GM23338 (cell line): ENCODE results near the gene RHNO1. TPM values are rescaled to one million over a fixed set of nuclear protein-coding genes. Genes with fewer than 3 reads are reported as not detected.

Experiments used
- ATAC-seq: fragments of 200-7000 bp; cut with Tn5 transposase; 3 replicates; pipeline ENCODE4 v1.9.1; 2020
- DNase-seq: peaks from one replicate; pipeline ENCODE4 v3.0.0-alpha.2; 2015; ENCODE audit warnings: low spot score
- H2AFZ ChIP-seq: fragments of 200-600 bp; sonication (generic); 2 replicates; pipeline ENCODE4 v1.8.0; 2016; ENCODE audit warnings: antibody characterized with exemption, mild to moderate bottlenecking, moderate library complexity
- H3F3A ChIP-seq: fragments of 200-600 bp; sonication (generic); replicated peaks from 2 replicates; pipeline ENCODE4 v1.8.0; 2017; ENCODE audit warnings: antibody characterized with exemption, mixed run types, low read depth
- H3K27ac ChIP-seq: fragments of 200-600 bp; sonication (generic); 2 replicates; pipeline ENCODE4 v1.6.1; 2016; ENCODE audit warnings: low read depth
- H3K27me3 ChIP-seq: fragments of 200-600 bp; sonication (generic); 2 replicates; pipeline ENCODE4 v1.8.0; 2016; ENCODE audit warnings: mild to moderate bottlenecking, mixed run types, moderate library complexity; ENCODE audit not compliant: insufficient read depth
- H3K36me3 ChIP-seq: fragments of 200-600 bp; sonication (generic); 2 replicates; pipeline ENCODE4 v1.8.0; 2016; ENCODE audit warnings: mild to moderate bottlenecking; ENCODE audit not compliant: insufficient read depth
- H3K4me1 ChIP-seq: fragments of 200-600 bp; sonication (generic); 2 replicates; pipeline ENCODE4 v1.8.0; 2016; ENCODE audit warnings: mild to moderate bottlenecking, moderate library complexity; ENCODE audit not compliant: insufficient read depth
- H3K4me2 ChIP-seq: fragments of 200-600 bp; sonication (generic); 2 replicates; pipeline ENCODE4 v1.7.1; 2017; ENCODE audit warnings: mixed run types
- H3K4me3 ChIP-seq: fragments of 200-600 bp; sonication (generic); 2 replicates; pipeline ENCODE4 v1.6.1; 2016; ENCODE audit warnings: mixed run types
- H3K79me2 ChIP-seq: fragments of 200-600 bp; sonication (generic); replicated peaks from 2 replicates; pipeline ENCODE4 v1.8.0; 2017; ENCODE audit warnings: mild to moderate bottlenecking; ENCODE audit not compliant: insufficient read depth
- H3K9me2 ChIP-seq: fragments of 200-600 bp; sonication (generic); 2 replicates; pipeline ENCODE4 v1.8.0; 2017; ENCODE audit not compliant: insufficient read depth
- H4K20me1 ChIP-seq: fragments of 200-600 bp; sonication (generic); replicated peaks from 2 replicates; pipeline ENCODE4 v1.8.0; 2017; ENCODE audit warnings: mild to moderate bottlenecking; ENCODE audit not compliant: insufficient read depth
- H3K27ac Mint-ChIP-seq: 2 replicates; pipeline ENCODE4 v1.8.0; 2020; ENCODE audit warnings: inconsistent platforms, mild to moderate bottlenecking, moderate library complexity, mixed read lengths
- H3K27me3 Mint-ChIP-seq: 3 replicates; pipeline ENCODE4 v1.8.0; 2022; ENCODE audit warnings: low read depth, mild to moderate bottlenecking, moderate library complexity, mixed read lengths, inconsistent platforms; ENCODE audit not compliant: insufficient read depth, poor library complexity
- H3K36me3 Mint-ChIP-seq: 3 replicates; pipeline ENCODE4 v1.8.0; 2021; ENCODE audit warnings: low read depth, mild to moderate bottlenecking, inconsistent platforms, moderate library complexity, mixed read lengths
- H3K4me1 Mint-ChIP-seq: 3 replicates; pipeline ENCODE4 v1.8.0; 2020; ENCODE audit warnings: mild to moderate bottlenecking, inconsistent platforms, mixed read lengths
- H3K4me3 Mint-ChIP-seq: 3 replicates; pipeline ENCODE4 v1.8.0; 2021; ENCODE audit warnings: moderate library complexity, mild to moderate bottlenecking, inconsistent platforms, mixed read lengths
- H3K9me3 Mint-ChIP-seq: 3 replicates; pipeline ENCODE4 v1.8.0; 2020; ENCODE audit warnings: moderate library complexity, mild to moderate bottlenecking, inconsistent platforms, mixed read lengths
- CREB1 ChIP-seq: fragments of 250-450 bp; sonication (Bioruptor Pico); IDR thresholded peaks from 2 replicates; pipeline ENCODE4 v1.5.0; 2020; ENCODE audit warnings: low read depth, mild to moderate bottlenecking, moderate library complexity
- EZH2phosphoT487 ChIP-seq: fragments of 200-600 bp; sonication (generic); IDR thresholded peaks from one replicate; pipeline ENCODE4 v1.8.1; 2018; ENCODE audit warnings: antibody characterized with exemption; ENCODE audit not compliant: unreplicated experiment
- JUNB ChIP-seq: IDR thresholded peaks from one replicate; pipeline ENCODE4 v1.6.1; 2016; ENCODE audit warnings: antibody characterized with exemption; ENCODE audit not compliant: unreplicated experiment
- NANOG ChIP-seq: IDR thresholded peaks from 2 replicates; pipeline ENCODE4 v1.6.1; 2016; ENCODE audit warnings: antibody characterized with exemption, borderline replicate concordance
- ZNF114 ChIP-seq: fragments of 250-450 bp; sonication (Bioruptor Pico); IDR thresholded peaks from 2 replicates; pipeline ENCODE4 v1.5.0; 2020; ENCODE audit warnings: mild to moderate bottlenecking, moderate library complexity
- ZNF331 ChIP-seq: fragments of 250-450 bp; sonication (Bioruptor Pico); IDR thresholded peaks from 2 replicates; pipeline ENCODE4 v1.5.0; 2020; ENCODE audit warnings: low read depth, mild to moderate bottlenecking, moderate library complexity
- polyA plus RNA-seq: library from polyadenylated mRNA; unstranded; fragments of >200 nt; fragmentation: Nextera tagmentation; extraction: Ambion mirVana; gene quantifications from 2 replicates; pipeline ENCODE4 v1.2.1, GENCODE V29; 2016
- total RNA-seq: library from RNA; depleted of rRNA; stranded (reverse); fragments of >200 nt; shearing (Covaris generic); gene quantifications from 2 replicates; pipeline ENCODE4 v1.2.3, GENCODE V29; 2014
- TF ChIP-seq, protein P1 (sequence below), 2 experiments: fragments of 200-600 bp in 1 of 2; sonication (generic) in 1 of 2; conservative IDR thresholded peaks; 2 replicates each; pipeline versions ENCODE4 v1.5.1 to v1.6.1; 2016 to 2017; ENCODE audit warnings: antibody characterized with exemption in 2 of 2, low read depth in 2 of 2, mild to moderate bottlenecking in 2 of 2, moderate library complexity in 1 of 2
- TF ChIP-seq, protein P2 (sequence below): fragments of 250-450 bp; sonication (Bioruptor Pico); IDR thresholded peaks from 2 replicates; pipeline ENCODE4 v1.5.0; 2020; ENCODE audit warnings: mild to moderate bottlenecking, moderate library complexity
- TF ChIP-seq, protein P3 (sequence below): IDR thresholded peaks from one replicate; pipeline ENCODE4 v1.6.1; 2018; ENCODE audit warnings: antibody characterized with exemption; ENCODE audit not compliant: unreplicated experiment
- TF ChIP-seq, protein P4 (sequence below): IDR thresholded peaks from 2 replicates; pipeline ENCODE4 v1.6.1; 2016; ENCODE audit warnings: antibody characterized with exemption

The RHNO1 gene
- total and polyA plus RNA-seq, 2 experiments from 2014 or later = 56.4 to 63.8 TPM

DNA sequence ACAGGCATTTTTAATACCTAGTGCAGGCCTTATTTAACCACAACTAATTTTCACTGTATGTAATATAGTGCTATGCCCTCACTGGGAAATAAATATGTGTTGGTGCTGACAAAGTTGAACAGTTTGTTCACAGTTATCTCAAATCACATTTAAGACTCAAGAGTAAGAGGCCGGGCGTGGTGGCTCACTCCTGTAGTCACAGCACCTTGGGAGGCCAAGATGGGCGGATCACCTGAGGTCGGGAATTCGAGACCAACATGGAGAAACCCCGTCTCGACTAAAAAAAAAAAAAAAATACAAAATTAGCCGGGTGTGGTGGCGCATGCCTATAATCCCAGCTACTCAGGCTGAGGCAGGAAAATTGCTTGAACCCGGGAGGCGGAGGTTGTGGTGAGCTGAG, 59.3 kb downstream of the RHNO1 start (continued):
- TF ChIP-seq, protein P1, sequence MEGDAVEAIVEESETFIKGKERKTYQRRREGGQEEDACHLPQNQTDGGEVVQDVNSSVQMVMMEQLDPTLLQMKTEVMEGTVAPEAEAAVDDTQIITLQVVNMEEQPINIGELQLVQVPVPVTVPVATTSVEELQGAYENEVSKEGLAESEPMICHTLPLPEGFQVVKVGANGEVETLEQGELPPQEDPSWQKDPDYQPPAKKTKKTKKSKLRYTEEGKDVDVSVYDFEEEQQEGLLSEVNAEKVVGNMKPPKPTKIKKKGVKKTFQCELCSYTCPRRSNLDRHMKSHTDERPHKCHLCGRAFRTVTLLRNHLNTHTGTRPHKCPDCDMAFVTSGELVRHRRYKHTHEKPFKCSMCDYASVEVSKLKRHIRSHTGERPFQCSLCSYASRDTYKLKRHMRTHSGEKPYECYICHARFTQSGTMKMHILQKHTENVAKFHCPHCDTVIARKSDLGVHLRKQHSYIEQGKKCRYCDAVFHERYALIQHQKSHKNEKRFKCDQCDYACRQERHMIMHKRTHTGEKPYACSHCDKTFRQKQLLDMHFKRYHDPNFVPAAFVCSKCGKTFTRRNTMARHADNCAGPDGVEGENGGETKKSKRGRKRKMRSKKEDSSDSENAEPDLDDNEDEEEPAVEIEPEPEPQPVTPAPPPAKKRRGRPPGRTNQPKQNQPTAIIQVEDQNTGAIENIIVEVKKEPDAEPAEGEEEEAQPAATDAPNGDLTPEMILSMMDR (conservative IDR thresholded peaks at IDR 0.05; ENCODE audit: low read depth in 2 of 2) = no peak

DNA sequence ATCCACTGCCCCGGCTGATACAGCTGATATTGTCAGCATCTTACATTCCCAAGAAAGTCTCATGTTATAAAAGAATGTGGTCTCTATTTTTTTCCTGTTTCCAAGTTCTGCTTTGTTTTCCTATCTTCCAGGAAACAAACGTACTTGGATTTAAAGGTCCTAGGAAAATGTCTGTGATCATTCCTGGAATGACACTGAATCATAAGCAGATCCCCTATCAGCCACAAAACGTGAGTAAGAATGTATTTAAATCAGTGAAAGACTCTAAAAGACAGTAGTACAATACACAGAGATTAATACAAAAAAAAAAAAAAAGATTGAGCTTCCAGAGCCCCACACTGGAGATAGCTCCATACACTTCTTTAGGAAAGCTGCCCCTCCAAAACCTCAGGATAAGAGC, 60.5 kb downstream of the RHNO1 start:
- Mint-ChIP-seq H3K9me3 (no peaks in the 10 kb centered on the region), H3K27me3 (no peaks in the 10 kb centered on the region), H3K27ac (no peak overlapping the region), H3K4me3 (no peak overlapping the region), H3K4me1 (no peaks in the 10 kb centered on the region), H3K36me3 (peaks cover 10% of the 10 kb centered on the region; the same call in 2 of the 3 replicates)
- H3K4me3 ChIP-seq = no peak overlapping the region
- no peaks in the 10 kb centered on the region for H4K20me1 ChIP-seq
- H3K4me2 ChIP-seq = no peak overlapping the region
- no peaks in the 10 kb centered on the region for H3K27me3 ChIP-seq
- H3K79me2 ChIP-seq = no peaks in the 10 kb centered on the region
- H2AFZ ChIP-seq = no peak overlapping the region
- no peaks in the 10 kb centered on the region for H3F3A ChIP-seq
- H3K36me3 ChIP-seq = 0 out of 2 replicates have a peak, but pooled peaks cover under 1% of the 10 kb centered on the region
- no peak for DNase-seq
- H3K27ac ChIP-seq = peak overlapping the region; percentile 60; the same call in 1 of the 2 replicates
- H3K4me1 ChIP-seq = no peaks in the 10 kb centered on the region
- H3K9me2 ChIP-seq = no peaks in the 10 kb centered on the region
- ATAC-seq = no peak
- TF ChIP-seq, protein P1 (conservative IDR thresholded peaks at IDR 0.05; ENCODE audit: low read depth in 2 of 2) = no peak
- TF ChIP-seq, protein P2, sequence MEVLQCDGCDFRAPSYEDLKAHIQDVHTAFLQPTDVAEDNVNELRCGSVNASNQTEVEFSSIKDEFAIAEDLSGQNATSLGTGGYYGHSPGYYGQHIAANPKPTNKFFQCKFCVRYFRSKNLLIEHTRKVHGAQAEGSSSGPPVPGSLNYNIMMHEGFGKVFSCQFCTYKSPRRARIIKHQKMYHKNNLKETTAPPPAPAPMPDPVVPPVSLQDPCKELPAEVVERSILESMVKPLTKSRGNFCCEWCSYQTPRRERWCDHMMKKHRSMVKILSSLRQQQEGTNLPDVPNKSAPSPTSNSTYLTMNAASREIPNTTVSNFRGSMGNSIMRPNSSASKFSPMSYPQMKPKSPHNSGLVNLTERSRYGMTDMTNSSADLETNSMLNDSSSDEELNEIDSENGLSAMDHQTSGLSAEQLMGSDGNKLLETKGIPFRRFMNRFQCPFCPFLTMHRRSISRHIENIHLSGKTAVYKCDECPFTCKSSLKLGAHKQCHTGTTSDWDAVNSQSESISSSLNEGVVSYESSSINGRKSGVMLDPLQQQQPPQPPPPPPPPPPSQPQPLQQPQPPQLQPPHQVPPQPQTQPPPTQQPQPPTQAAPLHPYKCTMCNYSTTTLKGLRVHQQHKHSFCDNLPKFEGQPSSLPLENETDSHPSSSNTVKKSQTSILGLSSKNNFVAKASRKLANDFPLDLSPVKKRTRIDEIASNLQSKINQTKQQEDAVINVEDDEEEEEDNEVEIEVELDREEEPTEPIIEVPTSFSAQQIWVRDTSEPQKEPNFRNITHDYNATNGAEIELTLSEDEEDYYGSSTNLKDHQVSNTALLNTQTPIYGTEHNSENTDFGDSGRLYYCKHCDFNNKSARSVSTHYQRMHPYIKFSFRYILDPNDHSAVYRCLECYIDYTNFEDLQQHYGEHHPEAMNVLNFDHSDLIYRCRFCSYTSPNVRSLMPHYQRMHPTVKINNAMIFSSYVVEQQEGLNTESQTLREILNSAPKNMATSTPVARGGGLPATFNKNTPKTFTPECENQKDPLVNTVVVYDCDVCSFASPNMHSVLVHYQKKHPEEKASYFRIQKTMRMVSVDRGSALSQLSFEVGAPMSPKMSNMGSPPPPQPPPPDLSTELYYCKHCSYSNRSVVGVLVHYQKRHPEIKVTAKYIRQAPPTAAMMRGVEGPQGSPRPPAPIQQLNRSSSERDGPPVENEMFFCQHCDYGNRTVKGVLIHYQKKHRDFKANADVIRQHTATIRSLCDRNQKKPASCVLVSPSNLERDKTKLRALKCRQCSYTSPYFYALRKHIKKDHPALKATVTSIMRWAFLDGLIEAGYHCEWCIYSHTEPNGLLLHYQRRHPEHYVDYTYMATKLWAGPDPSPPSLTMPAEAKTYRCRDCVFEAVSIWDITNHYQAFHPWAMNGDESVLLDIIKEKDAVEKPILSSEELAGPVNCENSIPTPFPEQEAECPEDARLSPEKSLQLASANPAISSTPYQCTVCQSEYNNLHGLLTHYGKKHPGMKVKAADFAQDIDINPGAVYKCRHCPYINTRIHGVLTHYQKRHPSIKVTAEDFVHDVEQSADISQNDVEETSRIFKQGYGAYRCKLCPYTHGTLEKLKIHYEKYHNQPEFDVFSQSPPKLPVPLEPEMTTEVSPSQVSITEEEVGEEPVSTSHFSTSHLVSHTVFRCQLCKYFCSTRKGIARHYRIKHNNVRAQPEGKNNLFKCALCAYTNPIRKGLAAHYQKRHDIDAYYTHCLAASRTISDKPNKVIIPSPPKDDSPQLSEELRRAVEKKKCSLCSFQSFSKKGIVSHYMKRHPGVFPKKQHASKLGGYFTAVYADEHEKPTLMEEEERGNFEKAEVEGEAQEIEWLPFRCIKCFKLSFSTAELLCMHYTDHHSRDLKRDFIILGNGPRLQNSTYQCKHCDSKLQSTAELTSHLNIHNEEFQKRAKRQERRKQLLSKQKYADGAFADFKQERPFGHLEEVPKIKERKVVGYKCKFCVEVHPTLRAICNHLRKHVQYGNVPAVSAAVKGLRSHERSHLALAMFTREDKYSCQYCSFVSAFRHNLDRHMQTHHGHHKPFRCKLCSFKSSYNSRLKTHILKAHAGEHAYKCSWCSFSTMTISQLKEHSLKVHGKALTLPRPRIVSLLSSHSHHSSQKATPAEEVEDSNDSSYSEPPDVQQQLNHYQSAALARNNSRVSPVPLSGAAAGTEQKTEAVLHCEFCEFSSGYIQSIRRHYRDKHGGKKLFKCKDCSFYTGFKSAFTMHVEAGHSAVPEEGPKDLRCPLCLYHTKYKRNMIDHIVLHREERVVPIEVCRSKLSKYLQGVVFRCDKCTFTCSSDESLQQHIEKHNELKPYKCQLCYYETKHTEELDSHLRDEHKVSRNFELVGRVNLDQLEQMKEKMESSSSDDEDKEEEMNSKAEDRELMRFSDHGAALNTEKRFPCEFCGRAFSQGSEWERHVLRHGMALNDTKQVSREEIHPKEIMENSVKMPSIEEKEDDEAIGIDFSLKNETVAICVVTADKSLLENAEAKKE (CRISPR knock-in tag) = no peak
- TF ChIP-seq CREB1 (CRISPR knock-in tag) (no peak), ZNF331 (CRISPR knock-in tag) (no peak), ZNF114 (CRISPR knock-in tag) (no peak), JUNB (no peak), NANOG (no peak), EZH2phosphoT487 (no peak)
- TF ChIP-seq, protein P3, sequence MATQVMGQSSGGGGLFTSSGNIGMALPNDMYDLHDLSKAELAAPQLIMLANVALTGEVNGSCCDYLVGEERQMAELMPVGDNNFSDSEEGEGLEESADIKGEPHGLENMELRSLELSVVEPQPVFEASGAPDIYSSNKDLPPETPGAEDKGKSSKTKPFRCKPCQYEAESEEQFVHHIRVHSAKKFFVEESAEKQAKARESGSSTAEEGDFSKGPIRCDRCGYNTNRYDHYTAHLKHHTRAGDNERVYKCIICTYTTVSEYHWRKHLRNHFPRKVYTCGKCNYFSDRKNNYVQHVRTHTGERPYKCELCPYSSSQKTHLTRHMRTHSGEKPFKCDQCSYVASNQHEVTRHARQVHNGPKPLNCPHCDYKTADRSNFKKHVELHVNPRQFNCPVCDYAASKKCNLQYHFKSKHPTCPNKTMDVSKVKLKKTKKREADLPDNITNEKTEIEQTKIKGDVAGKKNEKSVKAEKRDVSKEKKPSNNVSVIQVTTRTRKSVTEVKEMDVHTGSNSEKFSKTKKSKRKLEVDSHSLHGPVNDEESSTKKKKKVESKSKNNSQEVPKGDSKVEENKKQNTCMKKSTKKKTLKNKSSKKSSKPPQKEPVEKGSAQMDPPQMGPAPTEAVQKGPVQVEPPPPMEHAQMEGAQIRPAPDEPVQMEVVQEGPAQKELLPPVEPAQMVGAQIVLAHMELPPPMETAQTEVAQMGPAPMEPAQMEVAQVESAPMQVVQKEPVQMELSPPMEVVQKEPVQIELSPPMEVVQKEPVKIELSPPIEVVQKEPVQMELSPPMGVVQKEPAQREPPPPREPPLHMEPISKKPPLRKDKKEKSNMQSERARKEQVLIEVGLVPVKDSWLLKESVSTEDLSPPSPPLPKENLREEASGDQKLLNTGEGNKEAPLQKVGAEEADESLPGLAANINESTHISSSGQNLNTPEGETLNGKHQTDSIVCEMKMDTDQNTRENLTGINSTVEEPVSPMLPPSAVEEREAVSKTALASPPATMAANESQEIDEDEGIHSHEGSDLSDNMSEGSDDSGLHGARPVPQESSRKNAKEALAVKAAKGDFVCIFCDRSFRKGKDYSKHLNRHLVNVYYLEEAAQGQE = no peak
- TF ChIP-seq, protein P4, sequence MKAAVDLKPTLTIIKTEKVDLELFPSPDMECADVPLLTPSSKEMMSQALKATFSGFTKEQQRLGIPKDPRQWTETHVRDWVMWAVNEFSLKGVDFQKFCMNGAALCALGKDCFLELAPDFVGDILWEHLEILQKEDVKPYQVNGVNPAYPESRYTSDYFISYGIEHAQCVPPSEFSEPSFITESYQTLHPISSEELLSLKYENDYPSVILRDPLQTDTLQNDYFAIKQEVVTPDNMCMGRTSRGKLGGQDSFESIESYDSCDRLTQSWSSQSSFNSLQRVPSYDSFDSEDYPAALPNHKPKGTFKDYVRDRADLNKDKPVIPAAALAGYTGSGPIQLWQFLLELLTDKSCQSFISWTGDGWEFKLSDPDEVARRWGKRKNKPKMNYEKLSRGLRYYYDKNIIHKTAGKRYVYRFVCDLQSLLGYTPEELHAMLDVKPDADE = no peak
